Fibroblast of peridontal ligament (primary cell): ENCODE results near the gene CYTH2.
"Not testable (repeated sequence)": the region's sequence is repeated elsewhere in the genome, so short reads cannot be mapped to it uniquely, and the experiment has no call there.

ENCODE experiments used
- DNase-seq: peaks from one replicate; pipeline ENCODE4 v3.0.0-alpha.2; 2010; ENCODE audit errors: extremely low read depth

Gene CYTH2

GRCh38 chr19:48512504-48513288 is 43.5 kb downstream of the CYTH2 start:
- DNase-seq = no peak

DNA sequence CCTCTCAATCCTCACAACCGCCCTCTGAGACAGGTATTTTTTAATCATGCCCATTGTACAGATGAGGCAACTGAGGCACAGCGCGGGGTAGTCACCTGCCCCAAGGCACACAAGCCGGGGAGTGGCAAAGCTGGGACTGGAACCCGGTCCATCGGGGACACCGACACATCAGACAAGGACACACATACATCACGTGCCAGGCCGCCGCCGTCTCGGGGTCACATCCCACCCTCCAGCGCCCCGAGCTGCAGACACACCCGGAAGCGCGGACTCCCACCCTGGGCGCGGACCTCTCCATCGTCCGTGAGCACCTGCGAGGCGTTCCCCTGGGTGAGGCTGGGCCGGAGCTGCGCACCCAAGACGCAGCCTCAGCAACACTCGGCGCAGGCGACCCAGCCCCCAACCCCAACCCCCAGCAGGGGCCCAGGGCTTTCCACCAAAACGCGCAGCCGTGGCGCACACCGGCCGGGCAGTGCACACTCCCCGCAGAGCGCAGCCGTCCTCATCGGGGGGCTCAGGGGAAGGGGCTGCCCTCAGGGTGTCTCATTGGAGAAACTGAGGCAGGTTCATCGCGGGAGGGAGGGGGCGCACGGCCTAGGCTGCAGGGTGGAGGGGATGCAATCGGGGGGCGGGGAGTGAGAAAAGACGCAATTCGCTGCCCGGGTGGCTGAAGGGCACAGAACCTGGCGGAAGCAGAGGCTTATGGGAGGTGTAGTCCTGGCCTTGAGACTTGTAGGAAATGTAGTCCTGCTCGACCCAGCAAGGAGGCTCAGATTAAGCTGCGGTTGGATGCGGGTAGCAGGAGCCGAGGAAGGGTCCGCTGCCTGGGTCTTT is 44.3 kb downstream of the CYTH2 start:
- DNase-seq = peak; percentile 55

GRCh38 chr19:48514123-48514458 is 44.9 kb downstream of the CYTH2 start:
- DNase-seq = no peak

DNA sequence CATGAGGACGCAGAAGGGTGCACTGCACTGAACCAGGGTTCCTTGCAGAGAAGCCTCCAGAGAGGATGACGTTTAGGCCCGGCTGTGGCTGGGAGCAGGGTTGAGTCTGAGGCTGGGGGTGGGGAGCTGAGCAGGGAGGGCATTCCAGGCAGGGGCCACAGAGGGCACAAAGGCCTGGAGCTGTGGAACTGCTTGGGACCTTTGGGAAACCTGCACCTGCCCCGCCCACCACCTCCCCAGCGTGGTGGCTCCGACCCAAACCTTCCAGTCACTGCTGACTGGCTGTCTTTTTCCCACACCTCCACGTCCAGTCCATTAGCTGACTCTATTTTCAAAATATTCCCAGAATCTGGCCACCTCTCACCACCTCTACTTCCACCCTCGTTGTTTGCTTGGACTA is 47.4 kb downstream of the CYTH2 start:
- DNase-seq = no peak

- DNase-seq = no peak
These were observed 49.0 kb downstream of the CYTH2 start for GRCh38 chr19:48518207-48518606.

DNA sequence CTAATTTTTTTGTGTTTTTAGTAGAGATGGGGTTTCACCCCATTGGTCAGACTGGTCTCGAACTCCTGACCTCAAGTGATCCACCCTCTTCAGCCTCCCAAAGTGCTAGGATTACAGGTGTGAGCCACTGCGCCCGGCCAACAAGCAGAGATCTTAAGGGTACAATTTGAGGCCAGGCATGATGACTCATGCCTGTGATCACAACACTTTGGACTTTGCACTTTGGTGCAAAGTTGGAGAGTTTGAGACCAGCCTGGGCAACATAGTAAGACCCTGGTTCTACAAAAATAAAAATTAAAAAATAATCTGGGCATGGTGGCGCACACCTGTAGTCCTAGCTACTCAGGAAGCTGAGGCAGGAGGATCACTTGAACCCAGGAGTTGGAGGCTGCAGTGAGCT is 50.3 kb downstream of the CYTH2 start:
- not testable (repeated sequence) for DNase-seq

DNA sequence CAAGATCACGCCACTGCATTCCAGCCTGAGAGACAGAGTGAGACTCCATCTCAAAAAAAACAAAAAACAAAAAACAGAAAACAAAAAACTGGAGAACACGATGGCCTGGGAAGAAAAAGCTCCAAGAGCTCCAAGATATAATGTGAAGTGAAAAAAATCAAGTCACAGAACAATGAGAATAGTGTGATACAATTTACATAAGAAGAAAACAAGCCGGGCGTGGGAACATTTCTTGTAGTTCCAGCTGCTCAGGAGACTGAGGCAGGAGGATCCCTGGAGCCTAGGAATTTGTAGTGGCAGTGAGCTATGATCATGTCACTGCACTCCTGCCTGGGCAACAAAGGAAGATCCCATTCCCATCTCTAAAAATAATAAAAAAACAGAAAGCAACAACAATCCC is 51.0 kb downstream of the CYTH2 start:
- DNase-seq = no peak

DNA sequence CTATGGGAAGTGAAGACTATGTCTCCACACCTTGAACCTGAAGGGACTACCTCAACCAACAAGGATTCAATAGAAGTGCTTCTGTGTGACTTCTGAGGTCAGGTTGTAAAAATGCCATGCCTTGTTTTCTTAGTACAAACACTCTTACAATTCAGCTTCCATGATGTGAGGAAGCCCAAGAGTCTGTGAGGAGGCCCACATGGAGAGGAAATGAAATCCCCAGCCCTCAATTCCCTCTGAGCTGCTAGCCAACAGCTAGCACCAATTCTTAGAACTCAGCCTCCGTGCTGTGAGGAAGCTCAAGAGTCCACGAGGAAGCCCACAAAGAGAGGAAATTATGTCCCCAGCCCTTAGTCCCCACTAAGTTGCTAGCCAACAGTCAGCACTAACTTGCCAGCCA is 55.1 kb downstream of the CYTH2 start:
- DNase-seq = no peak

DNA sequence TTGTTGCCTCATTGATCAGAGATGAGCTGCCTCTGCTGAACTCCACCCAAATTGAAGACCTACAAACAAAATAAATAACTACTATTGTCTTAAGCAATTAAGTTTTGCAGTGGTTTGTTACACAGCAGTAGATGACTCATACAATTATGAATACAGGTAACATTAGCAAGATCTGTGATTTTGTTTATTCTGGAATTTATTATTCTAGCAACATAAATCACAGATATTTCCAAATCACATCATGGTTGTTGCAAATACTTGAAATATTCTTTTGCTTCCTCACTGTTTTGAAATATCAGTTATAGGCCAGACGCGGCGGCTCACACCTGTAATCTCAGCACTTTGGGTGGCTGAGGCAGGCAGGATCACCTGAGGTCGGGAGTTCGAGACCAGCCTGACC is 55.6 kb downstream of the CYTH2 start:
- no peak for DNase-seq

- DNase-seq = no peak
These were observed 60.0 kb downstream of the CYTH2 start for GRCh38 chr19:48529156-48529555.

DNA sequence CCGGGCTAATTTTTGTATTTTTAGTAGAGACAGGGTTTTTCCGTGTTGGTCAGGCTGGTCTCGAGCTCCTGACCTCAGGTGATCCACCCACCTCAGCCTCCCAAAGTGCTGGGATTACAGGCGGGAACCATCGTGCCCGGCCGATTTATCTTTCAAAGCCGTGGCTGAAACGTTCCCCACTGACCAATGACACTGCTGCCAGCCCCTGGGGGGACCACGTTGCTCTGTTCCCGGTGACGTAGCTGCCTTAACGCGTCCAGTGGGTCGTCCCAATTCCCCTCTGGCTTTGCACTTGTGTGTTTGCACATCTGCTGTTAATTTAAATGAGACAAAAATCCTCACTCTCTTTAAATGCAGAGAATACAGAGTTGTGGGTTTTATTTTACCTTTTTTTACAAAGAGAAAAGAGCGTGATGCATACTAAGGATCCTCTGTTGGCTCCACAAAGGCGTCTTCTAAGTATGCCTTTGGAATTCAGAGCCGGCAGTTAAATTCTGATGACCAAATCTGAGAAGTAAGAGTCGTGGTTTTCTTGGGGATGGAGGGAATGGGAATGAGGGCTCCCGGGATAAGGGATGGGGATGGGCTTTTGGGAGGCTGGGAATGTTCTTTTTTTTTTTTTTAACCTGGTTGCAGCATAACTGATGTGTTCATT is 61.0 kb downstream of the CYTH2 start:
- DNase-seq = peak; percentile 28

GRCh38 chr19:48530770-48531169 is 61.6 kb downstream of the CYTH2 start:
- no peak for DNase-seq
